AG09319 (cell line): ENCODE measurements around the gene RASGRF2.
A peak's percentile ranks its signal among the peaks of the same experiment; 100 is the strongest.

Experiments used
- DNase-seq: peaks from one replicate; pipeline ENCODE4 v3.0.0-alpha.2; 2010; ENCODE audit warnings: low read depth; ENCODE audit errors: extremely low read depth
- TF ChIP-seq, protein P1 (sequence below): IDR thresholded peaks from 2 replicates; pipeline ENCODE4 v1.5.1; 2011; ENCODE audit warnings: low read depth, mild to moderate bottlenecking, inconsistent platforms, low read length, moderate library complexity

The RASGRF2 gene

GRCh38 chr5:81093536-81094196 is 133.5 kb downstream of the RASGRF2 start:
- TF ChIP-seq, protein P1, sequence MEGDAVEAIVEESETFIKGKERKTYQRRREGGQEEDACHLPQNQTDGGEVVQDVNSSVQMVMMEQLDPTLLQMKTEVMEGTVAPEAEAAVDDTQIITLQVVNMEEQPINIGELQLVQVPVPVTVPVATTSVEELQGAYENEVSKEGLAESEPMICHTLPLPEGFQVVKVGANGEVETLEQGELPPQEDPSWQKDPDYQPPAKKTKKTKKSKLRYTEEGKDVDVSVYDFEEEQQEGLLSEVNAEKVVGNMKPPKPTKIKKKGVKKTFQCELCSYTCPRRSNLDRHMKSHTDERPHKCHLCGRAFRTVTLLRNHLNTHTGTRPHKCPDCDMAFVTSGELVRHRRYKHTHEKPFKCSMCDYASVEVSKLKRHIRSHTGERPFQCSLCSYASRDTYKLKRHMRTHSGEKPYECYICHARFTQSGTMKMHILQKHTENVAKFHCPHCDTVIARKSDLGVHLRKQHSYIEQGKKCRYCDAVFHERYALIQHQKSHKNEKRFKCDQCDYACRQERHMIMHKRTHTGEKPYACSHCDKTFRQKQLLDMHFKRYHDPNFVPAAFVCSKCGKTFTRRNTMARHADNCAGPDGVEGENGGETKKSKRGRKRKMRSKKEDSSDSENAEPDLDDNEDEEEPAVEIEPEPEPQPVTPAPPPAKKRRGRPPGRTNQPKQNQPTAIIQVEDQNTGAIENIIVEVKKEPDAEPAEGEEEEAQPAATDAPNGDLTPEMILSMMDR: no peak
- no peak for DNase-seq

DNA sequence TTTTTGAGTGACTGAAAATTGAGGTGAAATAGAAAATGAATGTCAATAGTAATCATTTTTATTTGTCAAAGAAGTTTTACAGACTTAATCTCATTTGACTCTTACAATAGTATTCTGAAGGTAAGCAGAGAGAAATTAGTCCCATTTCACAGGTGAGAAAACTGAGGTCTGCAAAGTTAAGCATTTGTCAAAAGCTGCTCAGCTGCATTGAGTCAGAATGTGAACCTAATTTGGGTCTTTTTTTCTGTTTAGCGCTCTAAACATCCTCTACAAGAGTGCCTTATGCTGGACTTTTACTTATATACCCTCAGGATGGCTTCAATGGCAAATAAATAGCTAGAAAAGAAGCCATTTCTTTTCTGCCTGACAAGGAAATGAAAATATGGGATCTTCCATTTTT is 135.7 kb downstream of the RASGRF2 start:
- no peak for DNase-seq
- TF ChIP-seq, protein P1: no peak

DNA sequence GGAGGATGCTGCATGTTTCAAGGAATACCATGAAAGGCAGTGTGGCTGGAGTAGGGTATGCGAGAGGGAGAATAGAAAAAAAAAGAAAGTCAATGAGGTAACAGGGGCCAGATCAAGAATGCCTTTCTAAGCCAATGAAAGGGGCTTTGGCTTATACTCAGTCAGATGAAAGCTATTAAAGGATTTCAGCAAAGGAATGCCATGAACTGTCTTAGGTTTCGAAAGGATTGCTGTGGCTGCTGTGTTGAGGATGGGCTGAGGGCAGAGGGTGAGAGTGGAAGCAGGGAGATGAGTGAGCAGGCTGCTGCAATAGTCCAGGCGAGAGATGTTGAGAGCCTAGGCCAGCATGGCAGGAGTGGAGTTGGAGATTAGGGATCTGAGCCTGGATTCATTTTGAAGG is 137.6 kb downstream of the RASGRF2 start:
- peak; percentile 44 for DNase-seq
- TF ChIP-seq, protein P1: no peak

DNA sequence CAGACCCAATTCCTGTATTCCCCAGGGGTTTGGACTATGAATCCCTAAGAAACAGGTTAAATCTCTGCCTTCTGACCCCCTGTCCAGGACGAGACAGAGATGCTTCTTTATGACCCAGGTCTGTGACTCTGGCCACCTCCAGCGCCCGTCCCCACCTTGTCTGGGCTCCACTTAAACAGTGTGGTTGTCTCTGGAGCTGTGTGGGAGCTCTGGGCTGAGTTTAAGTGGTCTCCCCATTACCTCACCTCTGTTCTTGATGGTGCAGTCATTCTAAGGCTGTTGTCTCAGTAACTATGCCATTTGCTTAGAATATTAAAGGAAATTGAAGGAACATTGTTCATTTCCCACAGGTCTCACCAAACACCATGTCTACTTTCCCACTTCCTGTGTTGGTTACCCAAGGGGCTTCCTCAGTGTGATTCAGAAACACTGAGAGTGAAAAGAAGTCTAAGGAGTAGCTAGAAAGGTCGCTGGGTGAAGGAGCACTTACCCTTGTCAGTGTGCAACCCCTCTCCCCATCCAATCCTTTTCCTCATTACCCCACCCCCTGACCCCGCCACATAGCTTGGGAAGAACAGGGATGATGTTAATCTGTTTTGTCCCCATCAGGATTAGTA is 145.2 kb downstream of the RASGRF2 start:
- DNase-seq: no peak
- TF ChIP-seq, protein P1: no peak

DNA sequence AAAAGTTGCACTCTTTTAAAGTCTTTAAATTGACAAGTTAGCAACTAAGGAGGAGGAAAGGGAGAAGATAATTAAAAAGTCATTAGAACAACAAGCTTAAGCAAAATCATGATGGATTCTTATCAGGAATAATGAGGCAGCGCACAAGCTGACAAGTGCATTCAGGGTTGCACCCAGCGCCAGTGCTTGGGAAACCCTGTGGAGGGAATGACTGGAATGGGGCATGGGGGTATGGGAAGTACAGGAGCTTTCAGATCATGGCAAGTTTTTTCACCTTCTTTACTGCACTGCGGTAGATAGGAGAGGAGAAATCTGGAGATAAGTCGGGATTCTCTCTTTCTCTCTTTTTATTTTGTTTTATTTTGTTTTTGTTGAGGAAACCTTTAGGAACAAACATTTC is 155.1 kb downstream of the RASGRF2 start:
- TF ChIP-seq, protein P1: no peak
- no peak for DNase-seq

DNA sequence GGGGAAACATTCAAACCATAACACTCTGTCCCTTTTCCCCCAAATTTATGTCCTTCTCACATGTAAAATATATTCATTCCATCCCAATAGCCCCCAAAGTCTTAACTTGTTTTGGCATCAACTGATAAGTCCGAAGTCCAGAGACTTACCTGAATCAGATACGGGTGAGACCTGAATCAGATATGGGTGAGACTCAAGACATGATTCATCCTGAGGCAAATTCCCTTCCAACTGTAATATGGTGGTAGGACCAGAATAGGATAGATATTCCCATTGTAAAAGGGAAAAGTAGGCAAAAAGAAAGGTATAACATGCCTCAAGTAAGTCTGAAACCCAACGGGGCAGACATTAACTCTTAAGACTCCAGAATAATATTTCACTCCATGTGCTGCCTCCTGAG is 157.4 kb downstream of the RASGRF2 start:
- TF ChIP-seq, protein P1: no peak
- DNase-seq: no peak

DNA sequence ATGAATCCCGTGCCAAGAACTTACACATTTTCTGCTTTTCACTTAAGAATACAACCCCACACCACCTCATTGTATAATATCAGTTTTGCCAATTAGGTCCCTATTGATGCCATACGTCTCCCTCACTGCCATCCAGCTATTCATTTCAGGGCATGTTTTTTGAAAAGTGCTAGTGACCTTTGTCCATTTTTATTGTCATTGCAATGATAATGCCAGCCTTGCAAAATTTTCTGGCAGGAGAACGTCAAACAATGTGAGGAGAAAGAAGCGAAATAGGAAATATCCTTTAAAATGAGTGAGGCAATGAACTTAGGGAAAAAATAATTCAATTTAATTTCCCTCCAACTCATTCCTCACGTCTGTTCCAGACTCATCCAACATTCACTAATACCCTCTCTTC is 161.1 kb downstream of the RASGRF2 start:
- TF ChIP-seq, protein P1: no peak
- no peak for DNase-seq
